Activated CD4-positive, alpha-beta memory T cell treated with anti-CD3 and anti-CD28 coated beads for 36 hours (primary cell): Measurements from ENCODE around the gene ELAPOR1. TPM values are rescaled to one million over a fixed set of nuclear protein-coding genes. Genes with fewer than 3 reads are reported as not detected.
A peak's percentile ranks its signal among the peaks of the same experiment; 100 is the strongest.

Source experiments
- CTCF ChIA-PET: fragments of 350-600 bp; sonication (Branson Sonifier 250); formaldehyde crosslinking; loops from one replicate; lab custom pipeline; 2021; ENCODE audit warnings: antibody characterized with exemption, inconsistent platforms; lab: Charles Lee
- POLR2A ChIA-PET: fragments of 350-600 bp; sonication (Branson Sonifier 250); formaldehyde crosslinking; loops from one replicate; lab custom pipeline; 2021; ENCODE audit warnings: antibody characterized with exemption; lab: Charles Lee
- DNase-seq: peaks from one replicate; pipeline ENCODE4 v3.0.0-alpha.2; 2020
- H3K27ac Mint-ChIP-seq: one replicate; pipeline ENCODE4 v1.8.0; 2021; ENCODE audit warnings: mixed read lengths
- H3K27me3 Mint-ChIP-seq: one replicate; pipeline ENCODE4 v1.8.0; 2021; ENCODE audit warnings: mixed read lengths
- H3K36me3 Mint-ChIP-seq: one replicate; pipeline ENCODE4 v1.8.0; 2021; ENCODE audit warnings: mixed read lengths
- H3K4me1 Mint-ChIP-seq: one replicate; pipeline ENCODE4 v1.8.0; 2021; ENCODE audit warnings: low read depth, mixed read lengths
- H3K4me3 Mint-ChIP-seq: one replicate; pipeline ENCODE4 v1.8.0; 2021; ENCODE audit warnings: mild to moderate bottlenecking, mixed read lengths
- H3K9me3 Mint-ChIP-seq: one replicate; pipeline ENCODE4 v1.8.0; 2021; ENCODE audit warnings: mixed read lengths
- intact Hi-C: fragments of 100-400 bp; cut with micrococcal nuclease; formaldehyde crosslinking; loops from one replicate; pipeline ENCODE4 v1.15.1; 2023
- total RNA-seq, 2 experiments: library from RNA; stranded (reverse); gene quantifications; one replicate each; pipeline ENCODE4 v1.2.3, GENCODE V29; 2021

ELAPOR1 gene
- total RNA-seq, 2 experiments from 2014 or later = 9.1 to 11.5 TPM

DNA sequence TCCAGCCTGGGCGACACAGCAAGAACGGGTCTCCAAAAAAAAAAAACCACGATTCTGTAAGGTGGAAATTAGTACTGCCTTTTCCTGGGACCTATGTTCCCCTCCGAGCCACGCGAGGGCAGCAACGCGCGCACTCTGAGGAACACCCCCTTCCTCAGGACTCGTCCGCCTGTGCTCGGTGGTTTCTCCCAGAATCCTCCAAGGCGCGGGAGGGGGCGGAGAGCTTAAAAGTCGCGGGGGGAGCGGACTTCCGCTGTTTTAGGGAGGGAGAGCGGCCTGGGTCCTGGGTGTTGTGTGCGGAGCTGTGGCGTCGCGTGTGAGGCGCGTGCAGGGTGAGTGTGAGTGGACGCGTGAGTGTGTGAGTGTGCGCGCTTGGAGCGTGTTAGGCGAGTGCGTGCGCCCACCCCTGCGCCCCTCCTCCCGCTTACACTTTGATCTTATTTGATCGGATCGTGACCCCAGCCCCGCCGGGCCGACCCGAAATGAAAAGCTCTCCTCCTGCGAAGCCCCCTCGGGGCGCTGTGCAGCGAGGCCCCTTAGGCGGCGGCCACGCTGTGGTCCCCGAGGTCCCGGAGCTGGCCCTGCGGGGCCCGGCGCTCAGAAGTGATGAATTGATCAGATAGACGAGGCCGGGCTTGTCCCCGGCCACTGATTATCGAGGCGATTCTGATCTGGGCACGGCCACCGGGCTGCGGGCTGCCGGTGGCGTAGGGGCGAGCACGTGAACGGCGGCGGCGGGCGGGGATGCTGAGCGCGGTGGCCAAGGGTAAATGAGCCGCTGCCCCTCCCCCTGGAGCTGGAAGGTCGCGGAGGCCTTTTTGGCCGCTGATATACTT is 13.8 kb upstream of the ELAPOR1 start:
- H3K4me3 Mint-ChIP-seq = peak overlapping the region; percentile 98
- H3K4me1 Mint-ChIP-seq = peaks cover 14% of the 10 kb centered on the region
- intact Hi-C loops = loop anchor here (1.0 to 5.0 kb wide), 7 partner anchors 9 to 392 kb away; partner anchors contain the start of genes CYB561D1, ELAPOR1, PSMA5 and WDR47
- CTCF ChIA-PET = interaction anchor here (0.6 to 3.3 kb wide), 28 partner anchors 8 to 456 kb away, joined by 3 to 80 read pairs (median 4); partner anchors contain the start of genes ELAPOR1, GNAI3, PSRC1 and SARS1
- POLR2A ChIA-PET = interaction anchor here (0.6 to 2.9 kb wide), 18 partner anchors 9 to 408 kb away, joined by 3 to 55 read pairs (median 4); partner anchors contain the start of genes CLCC1, ELAPOR1, PRPF38B and PSRC1
- peaks cover 10% of the 10 kb centered on the region for H3K36me3 Mint-ChIP-seq
- H3K9me3 Mint-ChIP-seq = no peaks in the 10 kb centered on the region
- peaks cover 3% of the 10 kb centered on the region for H3K27me3 Mint-ChIP-seq
- peak; percentile 98 for DNase-seq
- peak overlapping the region; percentile 99 for H3K27ac Mint-ChIP-seq

DNA sequence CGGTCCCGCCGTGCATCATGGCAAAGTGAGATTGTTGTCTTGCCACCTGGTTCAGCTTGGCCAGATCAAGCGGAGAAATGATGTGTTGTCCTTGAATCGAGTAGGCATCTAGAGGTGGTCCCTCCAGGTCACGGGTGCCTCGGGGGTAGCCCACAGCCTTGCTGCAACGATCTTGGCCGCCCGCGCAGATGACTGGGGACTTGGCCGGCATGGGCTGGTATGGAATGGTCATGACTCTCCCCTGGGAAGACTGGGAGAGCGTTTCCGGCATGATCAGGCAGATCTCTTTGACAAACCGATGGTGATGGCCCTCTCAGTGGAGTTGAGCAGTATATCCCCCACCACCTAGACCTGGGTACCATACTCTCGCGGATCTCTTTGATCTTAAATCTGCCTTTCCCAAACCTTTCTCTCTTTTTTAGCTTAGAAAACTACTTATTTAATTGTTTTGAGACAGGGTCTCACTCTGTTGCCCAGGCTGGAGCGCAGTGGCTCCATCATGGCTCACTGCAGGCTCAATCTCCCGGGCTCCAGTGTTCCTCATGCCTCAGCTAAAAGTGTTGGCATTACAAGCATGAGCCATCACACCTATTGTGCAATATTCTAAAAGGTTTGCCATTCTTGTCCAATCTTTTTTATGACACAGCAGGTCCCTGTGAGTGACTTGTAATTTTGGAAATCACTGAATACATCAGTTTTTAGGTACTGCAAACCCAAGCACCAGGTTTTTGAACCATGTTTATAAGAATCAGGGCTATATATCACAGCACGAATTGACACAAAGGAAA is 9.4 kb upstream of the ELAPOR1 start:
- Mint-ChIP-seq H3K4me1 (peaks cover 7% of the 10 kb centered on the region), H3K4me3 (no peak overlapping the region), H3K27ac (no peak overlapping the region), H3K9me3 (no peaks in the 10 kb centered on the region), H3K36me3 (peaks cover 10% of the 10 kb centered on the region), H3K27me3 (peaks cover 3% of the 10 kb centered on the region)
- intact Hi-C loops = loop anchor here (5.0 kb wide), 1 partner anchor 388 kb away; the partner anchor contains the start of gene CYB561D1
- ChIA-PET CTCF (interaction anchor here (1.3 kb wide), 1 partner anchor 8 kb away, joined by 6 read pairs; a partner anchor contains a TSS), POLR2A (no interaction called here)
- no peak for DNase-seq

DNA sequence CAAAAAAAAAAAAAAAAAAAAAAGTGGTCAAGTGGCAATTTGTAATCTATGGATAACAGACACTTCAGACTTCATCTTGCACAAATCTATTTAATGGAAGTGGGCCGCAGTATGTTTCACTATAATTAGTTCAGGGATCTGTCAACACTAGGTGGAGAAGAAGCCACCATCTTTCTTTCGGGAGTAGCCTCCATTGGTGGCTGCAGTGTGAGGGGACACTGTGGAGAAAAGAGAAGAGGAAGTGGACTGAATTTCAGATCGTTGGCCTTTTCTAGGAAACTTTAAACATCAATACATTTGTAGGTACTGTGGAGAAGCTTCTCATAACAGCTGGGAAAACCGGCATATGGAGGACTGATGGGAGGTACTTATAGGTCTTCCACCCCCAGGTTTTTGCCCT is 8.0 kb upstream of the ELAPOR1 start:
- peaks cover 3% of the 10 kb centered on the region for H3K4me1 Mint-ChIP-seq
- intact Hi-C loops = no loop called here
- POLR2A ChIA-PET = no interaction called here

DNA sequence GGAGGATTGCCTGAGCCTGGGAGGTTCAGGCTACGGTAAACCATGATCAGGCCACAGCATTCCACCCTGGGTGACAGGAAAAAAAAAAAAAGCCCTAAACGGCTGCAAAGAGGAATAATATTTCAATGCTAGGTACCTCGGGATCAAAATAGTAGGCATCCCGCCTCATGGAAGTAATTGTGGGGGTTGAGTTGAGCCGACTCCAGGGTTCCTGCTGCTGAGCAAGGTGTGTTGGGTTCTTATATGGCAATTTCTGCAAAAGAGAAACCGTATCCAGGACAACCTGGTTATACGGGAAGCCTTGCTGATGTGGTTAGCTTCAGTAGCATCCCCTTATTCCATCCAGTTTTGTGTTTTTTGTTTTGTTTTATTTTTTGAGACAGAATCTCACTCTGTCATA is 6.1 kb upstream of the ELAPOR1 start:
- H3K4me1 Mint-ChIP-seq = peaks cover 2% of the 10 kb centered on the region
- intact Hi-C loops = no loop called here
- H3K27ac Mint-ChIP-seq = no peak overlapping the region
- no peak for DNase-seq
- no peaks in the 10 kb centered on the region for H3K9me3 Mint-ChIP-seq
- ChIA-PET CTCF (interaction anchor here (1.2 kb wide), 1 partner anchor 94 kb away, joined by 3 read pairs; no protein-coding TSS in a partner anchor), POLR2A (interaction anchor here (4.0 kb wide), 1 partner anchor 7 kb away, joined by 20 read pairs; no protein-coding TSS in a partner anchor)
- no peaks in the 10 kb centered on the region for H3K27me3 Mint-ChIP-seq
- no peaks in the 10 kb centered on the region for H3K36me3 Mint-ChIP-seq
- no peak overlapping the region for H3K4me3 Mint-ChIP-seq

More for the DNA sequence above, 8.0 kb upstream of the ELAPOR1 start:
- Mint-ChIP-seq H3K36me3 (peaks cover 7% of the 10 kb centered on the region), H3K4me3 (no peak overlapping the region), H3K9me3 (no peaks in the 10 kb centered on the region), H3K27me3 (no peaks in the 10 kb centered on the region), H3K27ac (no peak overlapping the region)
- no peak for DNase-seq
- CTCF ChIA-PET = no interaction called here

DNA sequence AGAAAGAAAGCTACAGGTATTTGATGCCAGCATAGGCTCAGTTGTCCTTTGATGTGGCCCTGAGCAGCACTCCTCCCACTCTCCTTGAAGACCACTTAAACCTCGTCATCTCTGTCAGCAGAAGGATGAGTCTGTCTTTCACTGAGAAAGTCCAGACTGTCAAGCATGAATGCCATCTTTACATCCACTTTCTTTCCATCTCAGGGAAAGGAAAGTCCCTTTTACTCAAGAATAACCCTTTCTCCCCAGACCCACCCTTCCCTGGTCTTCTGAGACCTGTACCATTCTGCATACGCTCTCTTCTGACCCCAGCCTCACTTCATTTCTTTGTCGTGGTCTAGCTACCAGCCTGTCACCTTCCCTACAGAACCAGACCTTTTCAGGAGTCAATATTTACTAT is 4.0 kb upstream of the ELAPOR1 start:
- no peaks in the 10 kb centered on the region for H3K9me3 Mint-ChIP-seq
- DNase-seq = no peak
- no peaks in the 10 kb centered on the region for H3K27me3 Mint-ChIP-seq
- intact Hi-C loops = no loop called here
- peaks cover 20% of the 10 kb centered on the region for H3K4me1 Mint-ChIP-seq
- CTCF ChIA-PET = interaction anchor here (3.6 to 4.0 kb wide), 3 partner anchors 10 to 84 kb away, joined by 16 to 80 read pairs (median 35); partner anchors contain the start of gene TMEM167B
- H3K36me3 Mint-ChIP-seq = no peaks in the 10 kb centered on the region
- POLR2A ChIA-PET = interaction anchor here (4.0 kb wide), 1 partner anchor 9 kb away, joined by 20 read pairs; no protein-coding TSS in a partner anchor
- H3K4me3 Mint-ChIP-seq = no peak overlapping the region
- no peak overlapping the region for H3K27ac Mint-ChIP-seq

DNA sequence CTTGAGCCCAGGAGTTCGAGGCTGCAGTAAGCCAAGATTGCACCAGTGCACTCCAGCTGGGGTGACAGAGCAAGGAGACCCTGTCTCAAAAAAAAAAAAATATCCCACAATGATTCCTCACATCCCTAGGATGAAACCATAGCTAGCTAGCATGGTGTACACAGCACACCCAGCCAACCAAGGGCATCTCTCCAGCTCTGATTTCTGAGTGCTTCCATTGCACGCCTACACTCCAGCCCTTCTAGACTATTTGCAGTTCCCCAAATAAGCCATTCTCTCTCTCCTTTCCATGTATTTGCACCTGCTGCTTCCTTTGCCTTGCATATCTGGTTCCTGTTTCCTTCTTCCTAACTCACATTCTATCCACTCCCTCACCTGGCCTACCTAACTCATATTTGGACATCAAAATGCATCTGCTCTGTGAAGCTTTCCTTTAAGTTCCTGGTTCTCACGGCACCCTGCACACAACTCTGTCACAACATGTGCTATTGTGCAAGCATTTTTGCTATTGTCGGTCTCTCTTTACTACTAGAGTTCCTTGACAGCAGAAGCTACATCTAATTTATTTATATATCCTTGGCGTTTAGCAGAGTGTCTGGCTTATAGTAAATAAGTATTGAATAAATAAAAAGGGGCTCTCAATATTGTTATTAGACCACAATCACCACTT is 2.4 kb upstream of the ELAPOR1 start:
- no peak overlapping the region for H3K27ac Mint-ChIP-seq
- no peak overlapping the region for H3K4me3 Mint-ChIP-seq
- no peak for DNase-seq
- CTCF ChIA-PET = interaction anchor here (0.6 to 4.0 kb wide), 23 partner anchors 8 to 421 kb away, joined by 3 to 80 read pairs (median 5); partner anchors contain the start of genes SARS1, TAF13, TMEM167B and WDR47
- intact Hi-C loops = loop anchor here (1.0 to 2.0 kb wide), 6 partner anchors 35 to 419 kb away; partner anchors contain the start of genes CLCC1, PRPF38B, STXBP3 and TAF13
- H3K4me1 Mint-ChIP-seq = peaks cover 34% of the 10 kb centered on the region
- no peaks in the 10 kb centered on the region for H3K9me3 Mint-ChIP-seq
- POLR2A ChIA-PET = interaction anchor here (0.6 to 4.0 kb wide), 3 partner anchors 11 to 237 kb away, joined by 3 to 20 read pairs (median 3); no protein-coding TSS in a partner anchor
- no peaks in the 10 kb centered on the region for H3K27me3 Mint-ChIP-seq
- H3K36me3 Mint-ChIP-seq = no peaks in the 10 kb centered on the region

DNA sequence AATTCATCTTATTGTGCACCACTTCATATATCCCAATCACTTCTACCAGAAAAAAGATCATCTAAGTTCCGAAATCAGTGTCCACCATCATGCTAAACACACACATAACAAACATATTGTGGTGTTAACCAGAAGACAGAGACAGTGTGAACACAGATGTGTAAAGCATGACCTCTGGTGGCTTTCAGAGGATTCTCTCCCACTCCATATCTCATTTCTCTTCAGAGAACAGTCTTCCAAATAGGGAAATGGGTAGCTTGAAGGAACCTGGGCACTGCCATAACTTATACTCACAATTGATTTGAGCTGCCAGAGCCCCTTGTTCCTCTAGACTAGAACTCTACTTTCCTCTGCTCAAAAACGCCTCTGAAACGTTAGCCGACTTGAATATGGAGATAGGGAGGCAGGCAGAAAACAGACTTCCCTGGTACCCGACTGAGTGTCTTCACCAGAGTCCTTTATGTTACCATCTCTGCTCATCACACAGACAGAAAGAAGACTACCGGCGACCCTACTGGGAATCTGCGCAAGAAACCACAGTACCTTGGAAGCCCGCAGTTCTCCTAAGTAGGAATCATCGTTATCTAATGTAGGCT is 1.8 kb upstream of the ELAPOR1 start:
- intact Hi-C loops = loop anchor here (1.0 to 2.0 kb wide), 6 partner anchors 36 to 419 kb away; partner anchors contain the start of genes CLCC1, PRPF38B, STXBP3 and TAF13
- CTCF ChIA-PET = interaction anchor here (0.6 to 4.0 kb wide), 30 partner anchors 9 to 420 kb away, joined by 3 to 80 read pairs (median 4); partner anchors contain the start of genes CELSR2, SARS1, TAF13 and TMEM167B
- Mint-ChIP-seq H3K4me3 (no peak overlapping the region), H3K36me3 (no peaks in the 10 kb centered on the region), H3K4me1 (peaks cover 37% of the 10 kb centered on the region), H3K27me3 (no peaks in the 10 kb centered on the region), H3K27ac (no peak overlapping the region), H3K9me3 (no peaks in the 10 kb centered on the region)
- POLR2A ChIA-PET = interaction anchor here (1.0 to 4.5 kb wide), 4 partner anchors 12 to 313 kb away, joined by 3 to 35 read pairs (median 12); partner anchors contain the start of gene TAF13
- no peak for DNase-seq

DNA sequence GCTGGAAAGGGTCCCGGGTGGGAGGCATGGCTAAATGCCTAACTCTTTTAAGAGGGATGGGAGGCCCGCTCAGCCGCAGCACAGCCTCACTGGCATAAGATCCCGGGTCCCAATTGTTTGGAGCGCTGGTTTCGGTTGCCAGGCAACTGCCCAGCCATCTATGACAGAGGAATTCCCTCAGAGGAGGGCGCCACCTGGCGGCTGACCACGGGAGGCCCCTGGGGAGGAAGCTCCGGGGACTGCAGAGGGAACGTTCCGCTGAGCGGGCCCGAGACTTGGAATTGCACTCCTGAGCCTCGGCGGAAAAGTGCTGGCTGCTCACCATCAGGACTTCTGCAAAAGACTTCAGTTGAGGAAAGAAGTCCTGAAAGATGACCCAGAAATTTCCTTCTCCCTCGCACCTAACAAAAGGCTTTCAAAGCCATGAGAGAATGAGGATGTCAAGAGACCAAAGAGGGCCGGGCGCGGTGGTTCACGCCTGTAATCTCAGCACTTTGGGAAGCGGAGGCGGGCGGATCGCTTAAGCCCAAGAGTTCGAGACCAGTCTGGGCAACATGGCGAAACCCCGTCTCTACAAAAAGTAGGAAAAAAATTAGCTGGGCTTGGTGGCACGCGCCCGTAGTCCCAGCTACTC is 1.1 kb upstream of the ELAPOR1 start:
- H3K4me3 Mint-ChIP-seq = peak overlapping the region; percentile 80
- peaks cover 37% of the 10 kb centered on the region for H3K4me1 Mint-ChIP-seq
- H3K27me3 Mint-ChIP-seq = no peaks in the 10 kb centered on the region
- CTCF ChIA-PET = interaction anchor here (0.6 to 4.0 kb wide), 36 partner anchors 8 to 392 kb away, joined by 3 to 80 read pairs (median 4); partner anchors contain the start of genes CELSR2, TAF13, TMEM167B and WDR47
- H3K36me3 Mint-ChIP-seq = no peaks in the 10 kb centered on the region
- H3K27ac Mint-ChIP-seq = no peak overlapping the region
- H3K9me3 Mint-ChIP-seq = no peaks in the 10 kb centered on the region
- intact Hi-C loops = loop anchor here (1.0 to 2.0 kb wide), 8 partner anchors 21 to 420 kb away; partner anchors contain the start of genes CLCC1, PRPF38B, STXBP3 and TAF13
- POLR2A ChIA-PET = interaction anchor here (0.6 to 4.5 kb wide), 5 partner anchors 13 to 312 kb away, joined by 3 to 35 read pairs (median 4); partner anchors contain the start of gene TAF13
- peak; percentile 93 for DNase-seq

DNA sequence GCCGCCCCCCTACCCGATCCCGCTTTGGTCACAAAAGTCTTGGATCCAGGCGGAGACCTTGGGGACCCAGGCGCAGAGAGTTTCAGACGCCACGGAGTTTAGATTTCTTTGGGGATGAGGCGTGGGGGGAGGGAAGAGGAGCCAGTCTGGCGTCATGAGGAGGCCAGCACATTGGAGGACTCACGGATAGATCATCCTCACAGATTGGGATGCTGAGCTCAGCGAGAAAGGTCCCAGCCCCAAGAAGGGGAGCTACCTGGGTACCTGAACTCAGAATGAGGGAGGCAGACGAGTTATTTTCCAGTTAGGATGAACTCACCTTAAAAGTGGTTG is 393 bp downstream of the ELAPOR1 start:
- Mint-ChIP-seq H3K4me3 (peak overlapping the region; percentile 80), H3K9me3 (no peaks in the 10 kb centered on the region), H3K27me3 (no peaks in the 10 kb centered on the region), H3K36me3 (no peaks in the 10 kb centered on the region), H3K27ac (peak overlapping the region; percentile 64), H3K4me1 (peaks cover 37% of the 10 kb centered on the region)
- intact Hi-C loops = loop anchor here (1.0 to 2.0 kb wide), 2 partner anchors 14 to 48 kb away; no protein-coding TSS in a partner anchor
- CTCF ChIA-PET = interaction anchor here (0.6 to 2.8 kb wide), 5 partner anchors 14 to 87 kb away, joined by 3 to 34 read pairs (median 3); partner anchors contain the start of gene TAF13
- no peak for DNase-seq
- POLR2A ChIA-PET = interaction anchor here (1.0 to 4.5 kb wide), 4 partner anchors 14 to 152 kb away, joined by 3 to 35 read pairs (median 4); partner anchors contain the start of gene SARS1

DNA sequence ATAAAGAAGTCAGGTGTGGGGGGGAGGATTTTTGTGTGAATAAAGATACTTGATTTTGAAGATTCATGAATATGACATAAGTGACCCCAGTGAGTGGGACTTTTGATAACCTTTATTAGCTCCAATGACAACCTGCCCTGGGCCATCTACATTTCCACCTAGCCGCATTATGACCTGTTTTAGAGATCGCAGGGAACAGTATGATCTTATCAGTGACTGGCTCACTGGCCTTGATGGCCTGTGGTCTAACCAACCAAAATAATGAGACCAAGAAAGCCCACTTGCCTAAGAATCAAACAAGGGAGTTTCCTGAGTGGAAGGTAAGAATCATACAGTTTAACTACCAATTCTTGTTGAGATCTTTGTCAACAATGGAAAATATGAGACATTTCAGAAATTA is 1.8 kb downstream of the ELAPOR1 start:
- no peaks in the 10 kb centered on the region for H3K27me3 Mint-ChIP-seq
- POLR2A ChIA-PET = interaction anchor here (4.5 kb wide), 1 partner anchor 16 kb away, joined by 35 read pairs; no protein-coding TSS in a partner anchor
- intact Hi-C loops = loop anchor here (2.0 kb wide), 1 partner anchor 47 kb away; no protein-coding TSS in a partner anchor
- CTCF ChIA-PET = interaction anchor here (0.8 to 2.8 kb wide), 5 partner anchors 8 to 676 kb away, joined by 3 to 34 read pairs (median 3); no protein-coding TSS in a partner anchor
- no peaks in the 10 kb centered on the region for H3K36me3 Mint-ChIP-seq
- peaks cover 37% of the 10 kb centered on the region for H3K4me1 Mint-ChIP-seq
- H3K9me3 Mint-ChIP-seq = no peaks in the 10 kb centered on the region
- peak; percentile 42 for DNase-seq
- H3K4me3 Mint-ChIP-seq = no peak overlapping the region
- H3K27ac Mint-ChIP-seq = peak overlapping the region; percentile 20
